ENCODE measurements around the gene CEP70. TPM values are rescaled to one million over a fixed set of nuclear protein-coding genes. Genes with fewer than 3 reads are reported as not detected.
"Not testable (repeated sequence)": the region's sequence is repeated elsewhere in the genome, so short reads cannot be mapped to it uniquely, and the experiment has no call there.

CEP70 gene
- total RNA-seq, 1 donor, result 40.7 TPM

GRCh38 chr3:138498991-138499390 is 95.1 kb downstream of the CEP70 start:
- Histone ChIP-seq H3K27me3 (ENCODE audit: insufficient read depth, low read length) (no peaks in the 10 kb centered on the region), H3K4me3 (ENCODE audit: low read length) (no peak overlapping the region), H3K9me3 (ENCODE audit: low read depth, low read length) (no peaks in the 10 kb centered on the region)

DNA sequence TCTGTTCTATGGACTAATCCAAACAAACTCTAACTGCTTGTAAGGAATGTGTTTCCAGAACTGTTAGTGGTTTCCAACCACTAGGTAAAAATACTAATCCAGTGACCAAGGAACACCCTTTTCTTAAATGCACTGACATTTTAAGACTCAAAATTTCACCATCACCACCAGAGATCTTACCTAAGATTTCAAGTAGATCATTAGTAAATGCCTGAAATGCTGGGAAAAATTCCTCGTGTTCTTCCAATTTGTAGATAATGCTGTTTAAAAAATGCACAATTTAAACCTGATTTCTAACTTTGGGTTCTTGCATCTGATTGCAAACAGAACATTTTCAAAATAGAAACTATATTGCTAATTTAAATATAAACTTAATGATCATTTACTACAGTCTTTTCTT is 96.2 kb downstream of the CEP70 start:
- no peaks in the 10 kb centered on the region for H3K9me3 ChIP-seq (ENCODE audit: low read depth, low read length)
- peaks cover 26% of the 10 kb centered on the region for H3K4me1 ChIP-seq (ENCODE audit: insufficient read depth, low read length)
- no peak overlapping the region for H3K4me3 ChIP-seq (ENCODE audit: low read length)
- no peaks in the 10 kb centered on the region for H3K27me3 ChIP-seq (ENCODE audit: insufficient read depth, low read length)

More at GRCh38 chr3:138498991-138499390, 95.1 kb downstream of the CEP70 start:
- H3K4me1 ChIP-seq (ENCODE audit: insufficient read depth, low read length), result peaks cover 14% of the 10 kb centered on the region

DNA sequence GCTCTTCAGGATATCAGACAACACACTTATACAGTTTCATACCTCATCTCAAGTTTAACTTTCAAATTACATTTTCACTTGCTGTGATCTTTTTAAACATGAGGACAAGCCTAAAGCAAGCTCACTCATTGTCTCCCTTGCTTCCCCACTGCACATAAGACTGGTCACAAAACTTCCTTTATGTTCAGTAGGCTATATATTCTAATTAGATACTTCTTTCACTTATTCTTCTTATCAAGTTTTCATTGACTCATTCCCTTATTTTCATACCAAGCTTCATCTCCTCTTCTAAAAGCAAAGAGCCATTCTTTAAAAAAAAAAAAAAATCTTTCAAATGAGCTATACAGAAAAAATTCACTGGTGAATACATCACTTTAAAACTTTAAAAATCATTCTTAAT is 97.0 kb downstream of the CEP70 start:
- H3K9me3 ChIP-seq (ENCODE audit: low read depth, low read length), result no peaks in the 10 kb centered on the region
- no peaks in the 10 kb centered on the region for H3K27me3 ChIP-seq (ENCODE audit: insufficient read depth, low read length)
- no peak overlapping the region for H3K4me3 ChIP-seq (ENCODE audit: low read length)
- peaks cover 28% of the 10 kb centered on the region for H3K4me1 ChIP-seq (ENCODE audit: insufficient read depth, low read length)

- Histone ChIP-seq H3K9me3 (ENCODE audit: low read depth, low read length) (no peaks in the 10 kb centered on the region), H3K4me3 (ENCODE audit: low read length) (no peak overlapping the region), H3K4me1 (ENCODE audit: insufficient read depth, low read length) (peaks cover 28% of the 10 kb centered on the region), H3K27me3 (ENCODE audit: insufficient read depth, low read length) (no peaks in the 10 kb centered on the region)
Measured at GRCh38 chr3:138496436-138496835, 97.6 kb downstream of the CEP70 start.

DNA sequence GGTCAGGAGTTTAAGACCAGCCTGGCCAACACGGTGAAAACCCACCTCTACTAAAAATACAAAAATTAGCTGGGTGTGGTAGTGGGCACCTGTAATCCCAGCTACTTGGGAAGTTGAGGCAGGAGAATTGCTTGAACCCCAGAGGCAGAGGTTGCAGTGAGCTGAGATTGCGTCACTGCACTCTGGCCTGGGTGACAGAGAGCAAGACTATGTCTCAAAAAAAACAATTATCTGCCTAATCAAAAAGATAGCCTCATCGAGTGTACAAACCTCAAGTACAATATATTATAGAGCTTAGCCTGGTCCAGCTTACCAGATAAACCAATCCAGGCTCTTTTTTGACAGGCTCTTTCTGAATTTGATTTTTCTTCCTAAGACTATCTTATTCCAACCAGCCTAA is 98.4 kb downstream of the CEP70 start:
- not testable (repeated sequence) for H3K4me3 ChIP-seq (ENCODE audit: low read length); H3K27me3 ChIP-seq (ENCODE audit: insufficient read depth, low read length); H3K9me3 ChIP-seq (ENCODE audit: low read depth, low read length)
- H3K4me1 ChIP-seq (ENCODE audit: insufficient read depth, low read length), result peaks cover 28% of the 10 kb centered on the region

DNA sequence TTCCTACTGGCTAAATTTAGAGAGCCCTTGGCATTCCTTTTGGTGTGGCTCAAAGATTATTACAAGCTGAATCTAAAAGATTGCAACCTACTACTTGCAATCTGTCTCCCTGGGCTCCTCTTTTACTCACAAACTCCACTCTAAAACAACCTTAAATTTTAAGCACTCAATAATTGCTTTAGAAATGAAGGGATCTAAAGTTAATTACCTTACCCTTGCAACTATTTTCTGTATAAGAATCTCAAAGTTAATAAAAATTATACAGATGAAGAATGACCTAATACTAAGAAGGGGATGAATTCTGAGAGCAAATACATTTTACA is 99.5 kb downstream of the CEP70 start:
- Histone ChIP-seq H3K4me1 (ENCODE audit: insufficient read depth, low read length) (peaks cover 28% of the 10 kb centered on the region), H3K4me3 (ENCODE audit: low read length) (no peak overlapping the region), H3K9me3 (ENCODE audit: low read depth, low read length) (no peaks in the 10 kb centered on the region), H3K27me3 (ENCODE audit: insufficient read depth, low read length) (no peaks in the 10 kb centered on the region)

DNA sequence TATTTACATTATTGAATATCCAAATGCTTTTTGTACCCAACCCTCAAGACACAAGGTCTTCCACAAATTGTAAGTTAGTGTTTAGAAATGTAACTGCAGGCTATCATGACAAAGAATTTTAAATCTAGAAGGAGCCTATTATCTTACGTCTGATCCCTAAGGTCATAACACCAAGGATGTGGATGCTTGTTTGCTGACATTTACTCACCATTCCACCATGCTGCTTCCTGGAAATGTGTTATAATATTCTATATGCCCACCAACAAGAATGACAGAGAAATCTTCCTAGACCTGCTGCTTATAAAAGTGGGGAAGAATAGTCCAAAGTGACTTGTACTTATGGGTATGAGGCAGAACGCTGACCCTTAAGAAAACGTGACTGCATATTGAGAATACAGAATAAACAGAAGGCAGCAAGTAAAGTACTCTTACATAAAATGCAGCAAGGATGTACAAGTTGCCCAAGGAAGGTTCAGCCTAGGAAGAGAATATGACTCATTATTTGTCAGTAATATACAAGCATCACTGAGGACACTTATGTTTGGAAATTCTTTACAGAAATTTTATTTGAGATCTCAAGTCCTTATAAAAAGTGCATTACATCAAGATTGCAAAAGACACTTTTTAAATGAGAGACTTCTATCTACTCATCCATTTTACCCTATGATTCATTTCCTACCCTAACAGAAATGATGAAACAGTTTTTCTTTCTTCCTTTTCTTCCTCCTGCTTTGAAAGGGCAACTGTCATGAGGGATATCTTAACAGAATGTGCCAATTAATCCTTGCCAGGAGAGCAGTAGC is 100.1 kb downstream of the CEP70 start:
- H3K27me3 ChIP-seq (ENCODE audit: insufficient read depth, low read length), result no peaks in the 10 kb centered on the region
- peaks cover 28% of the 10 kb centered on the region for H3K4me1 ChIP-seq (ENCODE audit: insufficient read depth, low read length)
- no peaks in the 10 kb centered on the region for H3K9me3 ChIP-seq (ENCODE audit: low read depth, low read length)
- H3K4me3 ChIP-seq (ENCODE audit: low read length), result no peak overlapping the region

DNA sequence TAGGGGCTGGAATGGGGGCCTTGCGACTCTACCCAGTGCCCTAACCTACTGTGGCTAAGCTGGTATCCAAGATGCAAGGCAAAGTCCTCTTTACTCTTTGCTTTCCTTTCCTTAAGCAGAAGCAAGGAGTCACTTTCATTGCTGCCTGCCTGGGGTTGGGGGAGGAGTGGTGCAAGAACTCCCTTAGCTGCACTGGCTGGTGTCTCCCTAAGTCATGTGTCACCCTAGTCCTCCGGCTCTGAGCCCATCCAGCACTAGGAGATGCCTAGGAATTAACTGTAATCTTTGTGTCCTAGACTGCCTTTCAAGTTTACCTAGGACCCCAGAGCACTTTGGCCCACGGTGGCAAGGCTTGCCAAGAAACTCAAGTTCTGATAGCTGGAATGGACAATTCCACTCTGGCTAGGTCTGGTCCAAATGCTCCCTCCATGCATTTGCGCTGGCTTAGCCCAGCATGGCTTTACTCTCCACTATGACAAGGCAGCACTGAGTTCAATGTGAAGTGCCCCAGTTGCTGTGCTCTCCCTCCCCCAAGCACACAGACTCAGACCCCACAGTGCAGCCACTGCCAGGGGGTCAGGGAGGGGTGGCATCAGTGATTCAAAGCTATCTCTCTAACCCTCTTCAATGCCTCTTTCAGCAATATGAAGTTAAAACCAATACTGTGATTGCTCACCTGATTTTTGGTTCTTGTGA is 100.9 kb downstream of the CEP70 start:
- Histone ChIP-seq H3K27me3 (ENCODE audit: insufficient read depth, low read length) (no peaks in the 10 kb centered on the region), H3K4me3 (ENCODE audit: low read length) (no peak overlapping the region), H3K9me3 (ENCODE audit: low read depth, low read length) (no peaks in the 10 kb centered on the region), H3K4me1 (ENCODE audit: insufficient read depth, low read length) (peaks cover 28% of the 10 kb centered on the region)

DNA sequence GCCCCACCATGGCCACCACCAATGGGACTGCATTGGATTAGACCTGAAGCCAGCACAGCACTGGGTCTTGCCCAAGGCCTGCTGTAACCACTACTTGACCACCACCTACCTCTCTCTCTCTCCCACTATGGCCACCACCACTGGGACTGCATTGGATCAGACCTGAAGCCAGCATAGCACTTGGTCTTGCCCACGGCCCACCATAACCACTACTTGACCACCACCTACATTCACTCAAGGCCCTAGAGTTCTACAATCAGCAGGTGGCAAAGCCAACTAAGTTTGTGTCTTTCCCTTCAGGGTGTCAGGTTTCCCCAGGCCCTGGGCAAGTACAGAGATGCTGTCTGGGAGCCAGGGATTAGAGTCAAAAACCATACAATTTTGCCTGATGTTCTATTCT is 102.1 kb downstream of the CEP70 start:
- Histone ChIP-seq H3K4me3 (ENCODE audit: low read length) (no peak overlapping the region), H3K27me3 (ENCODE audit: insufficient read depth, low read length) (no peaks in the 10 kb centered on the region), H3K4me1 (ENCODE audit: insufficient read depth, low read length) (peaks cover 28% of the 10 kb centered on the region), H3K9me3 (ENCODE audit: low read depth, low read length) (peaks cover 9% of the 10 kb centered on the region)

GRCh38 chr3:138486580-138486979 is 107.5 kb downstream of the CEP70 start:
- not testable (repeated sequence) for H3K27me3 ChIP-seq (ENCODE audit: insufficient read depth, low read length); H3K4me1 ChIP-seq (ENCODE audit: insufficient read depth, low read length); H3K4me3 ChIP-seq (ENCODE audit: low read length)
- peaks cover 17% of the 10 kb centered on the region for H3K9me3 ChIP-seq (ENCODE audit: low read depth, low read length)

- not testable (repeated sequence) for H3K27me3 ChIP-seq (ENCODE audit: insufficient read depth, low read length); H3K4me1 ChIP-seq (ENCODE audit: insufficient read depth, low read length); H3K4me3 ChIP-seq (ENCODE audit: low read length)
- H3K9me3 ChIP-seq (ENCODE audit: low read depth, low read length), result peaks cover 17% of the 10 kb centered on the region
Measured at GRCh38 chr3:138484672-138485071, 109.4 kb downstream of the CEP70 start.

- Histone ChIP-seq H3K9me3 (ENCODE audit: low read depth, low read length) (no peaks in the 10 kb centered on the region), H3K4me3 (ENCODE audit: low read length) (no peak overlapping the region), H3K27me3 (ENCODE audit: insufficient read depth, low read length) (no peaks in the 10 kb centered on the region), H3K4me1 (ENCODE audit: insufficient read depth, low read length) (no peaks in the 10 kb centered on the region)
Measured at GRCh38 chr3:138479438-138479863, 114.6 kb downstream of the CEP70 start.

DNA sequence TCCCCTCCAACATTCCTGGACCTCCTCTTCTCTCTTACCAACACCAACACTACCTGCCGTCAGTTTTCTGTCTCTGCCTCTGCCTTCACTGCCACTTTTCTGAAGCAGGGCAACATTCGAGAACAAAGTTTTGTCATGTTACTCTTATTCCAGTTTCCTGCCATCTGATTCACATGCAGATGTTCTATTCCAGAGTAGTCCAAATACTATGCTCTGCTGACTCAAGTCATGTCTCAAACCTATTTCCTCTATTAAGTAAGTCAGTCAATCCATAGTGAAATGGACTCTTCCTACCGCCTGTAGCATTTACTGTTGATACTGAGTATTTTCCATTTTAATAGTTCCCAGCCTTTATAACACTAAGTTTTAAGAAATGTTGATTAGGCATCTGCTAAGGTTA is 116.3 kb downstream of the CEP70 start:
- Histone ChIP-seq H3K4me3 (ENCODE audit: low read length) (no peak overlapping the region), H3K9me3 (ENCODE audit: low read depth, low read length) (no peaks in the 10 kb centered on the region), H3K27me3 (ENCODE audit: insufficient read depth, low read length) (no peaks in the 10 kb centered on the region), H3K4me1 (ENCODE audit: insufficient read depth, low read length) (no peaks in the 10 kb centered on the region)

GRCh38 chr3:138477120-138477519 is 116.9 kb downstream of the CEP70 start:
- no peaks in the 10 kb centered on the region for H3K4me1 ChIP-seq (ENCODE audit: insufficient read depth, low read length)
- no peak overlapping the region for H3K4me3 ChIP-seq (ENCODE audit: low read length)
- H3K9me3 ChIP-seq (ENCODE audit: low read depth, low read length), result no peaks in the 10 kb centered on the region
- H3K27me3 ChIP-seq (ENCODE audit: insufficient read depth, low read length), result no peaks in the 10 kb centered on the region

- Histone ChIP-seq H3K4me3 (ENCODE audit: low read length) (no peak overlapping the region), H3K4me1 (ENCODE audit: insufficient read depth, low read length) (no peaks in the 10 kb centered on the region), H3K9me3 (ENCODE audit: low read depth, low read length) (no peaks in the 10 kb centered on the region)
Measured at GRCh38 chr3:138476526-138476925, 117.5 kb downstream of the CEP70 start.

GRCh38 chr3:138474163-138474562 is 119.9 kb downstream of the CEP70 start:
- Histone ChIP-seq H3K9me3 (ENCODE audit: low read depth, low read length) (no peaks in the 10 kb centered on the region), H3K4me1 (ENCODE audit: insufficient read depth, low read length) (no peaks in the 10 kb centered on the region), H3K4me3 (ENCODE audit: low read length) (no peak overlapping the region), H3K27me3 (ENCODE audit: insufficient read depth, low read length) (no peaks in the 10 kb centered on the region)

More at GRCh38 chr3:138476526-138476925, 117.5 kb downstream of the CEP70 start:
- H3K27me3 ChIP-seq (ENCODE audit: insufficient read depth, low read length), result no peaks in the 10 kb centered on the region
